ENCODE data around the gene PTEN.

DNA sequence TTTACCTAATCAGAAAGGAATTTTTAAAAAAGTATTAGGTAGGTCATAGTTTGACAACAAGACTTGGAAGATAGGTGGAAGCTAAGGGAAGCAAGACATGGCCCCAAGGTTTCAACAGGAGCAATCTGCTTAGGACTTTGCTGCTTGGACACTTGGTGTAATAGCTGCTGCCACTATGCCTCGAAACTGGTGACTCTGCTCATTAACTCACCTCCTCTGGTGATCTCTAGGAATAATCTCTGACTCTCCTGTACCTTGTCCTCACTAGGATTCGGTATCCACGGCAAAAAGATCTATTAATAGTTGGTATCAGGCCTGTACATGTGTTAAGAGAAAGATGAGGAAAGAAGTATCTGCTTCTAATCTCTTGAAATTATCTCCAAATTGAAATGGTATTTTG lies 53.1 kb downstream of the PTEN start:
- TF ChIP-seq, protein P1, sequence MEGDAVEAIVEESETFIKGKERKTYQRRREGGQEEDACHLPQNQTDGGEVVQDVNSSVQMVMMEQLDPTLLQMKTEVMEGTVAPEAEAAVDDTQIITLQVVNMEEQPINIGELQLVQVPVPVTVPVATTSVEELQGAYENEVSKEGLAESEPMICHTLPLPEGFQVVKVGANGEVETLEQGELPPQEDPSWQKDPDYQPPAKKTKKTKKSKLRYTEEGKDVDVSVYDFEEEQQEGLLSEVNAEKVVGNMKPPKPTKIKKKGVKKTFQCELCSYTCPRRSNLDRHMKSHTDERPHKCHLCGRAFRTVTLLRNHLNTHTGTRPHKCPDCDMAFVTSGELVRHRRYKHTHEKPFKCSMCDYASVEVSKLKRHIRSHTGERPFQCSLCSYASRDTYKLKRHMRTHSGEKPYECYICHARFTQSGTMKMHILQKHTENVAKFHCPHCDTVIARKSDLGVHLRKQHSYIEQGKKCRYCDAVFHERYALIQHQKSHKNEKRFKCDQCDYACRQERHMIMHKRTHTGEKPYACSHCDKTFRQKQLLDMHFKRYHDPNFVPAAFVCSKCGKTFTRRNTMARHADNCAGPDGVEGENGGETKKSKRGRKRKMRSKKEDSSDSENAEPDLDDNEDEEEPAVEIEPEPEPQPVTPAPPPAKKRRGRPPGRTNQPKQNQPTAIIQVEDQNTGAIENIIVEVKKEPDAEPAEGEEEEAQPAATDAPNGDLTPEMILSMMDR (IDR thresholded peaks at IDR 0.05 in 2 of 3, conservative IDR thresholded peaks at IDR 0.05 in 1 of 3; ENCODE audit: borderline replicate concordance in 1 of 3, insufficient read depth in 1 of 3, low read depth in 2 of 3, low read length in 2 of 3) = no peak
- TF ChIP-seq POLR2A (IDR thresholded peaks at IDR 0.05; ENCODE audit: borderline replicate concordance, extremely low read depth, insufficient read depth, insufficient read length) (no peak), YY1 (IDR thresholded peaks at IDR 0.05; ENCODE audit: extremely low read depth, insufficient replicate concordance, low read depth, low read length) (no peak), EZH2 (IDR thresholded peaks at IDR 0.05) (no peak), ZFX (IDR thresholded peaks at IDR 0.05) (no peak), JUND (IDR thresholded peaks at IDR 0.05) (no peak), POLR2AphosphoS5 (IDR thresholded peaks at IDR 0.05; ENCODE audit: low read depth, low read length) (no peak), ELF1 (IDR thresholded peaks at IDR 0.05; ENCODE audit: borderline replicate concordance, low read depth) (no peak), SIN3A (IDR thresholded peaks at IDR 0.05; ENCODE audit: low read depth) (no peak), CEBPB (IDR thresholded peaks at IDR 0.05; ENCODE audit: low read depth) (no peak), EZH2phosphoT487 (IDR thresholded peaks at IDR 0.05; ENCODE audit: borderline replicate concordance) (no peak), REST (IDR thresholded peaks at IDR 0.05; ENCODE audit: low read depth) (no peak), RAD21 (IDR thresholded peaks at IDR 0.05; ENCODE audit: low read depth) (no peak), ZNF274 (IDR thresholded peaks at IDR 0.05; ENCODE audit: low read depth, low read length) (no peak)
